Activated T-helper 17 cell treated with anti-CD3 and anti-CD28 coated beads, Interleukin-2, amount 50 U/mL, for 72 hours (primary cell): Measurements from ENCODE around the gene WWP2. TPM values are rescaled to one million over a fixed set of nuclear protein-coding genes. Genes with fewer than 3 reads are reported as not detected.
"Not testable (repeated sequence)": the region's sequence is repeated elsewhere in the genome, so short reads cannot be mapped to it uniquely, and the experiment has no call there.

Experiments
- ATAC-seq: fragments of 150-1000 bp; cut with Tn5 transposase; replicated peaks from 2 replicates; pipeline ENCODE4 v1.10.0; 2021; ENCODE audit warnings: mild to moderate bottlenecking, moderate library complexity
- H3K27ac Mint-ChIP-seq: one replicate; pipeline ENCODE4 v1.8.0; 2022; ENCODE audit warnings: mixed read lengths
- H3K27me3 Mint-ChIP-seq: one replicate; pipeline ENCODE4 v1.8.0; 2022; ENCODE audit warnings: mixed read lengths
- H3K36me3 Mint-ChIP-seq: one replicate; pipeline ENCODE4 v1.8.0; 2022; ENCODE audit warnings: low read depth, mild to moderate bottlenecking, mixed read lengths
- H3K4me1 Mint-ChIP-seq: one replicate; pipeline ENCODE4 v1.8.0; 2022; ENCODE audit warnings: mixed read lengths
- H3K4me3 Mint-ChIP-seq: one replicate; pipeline ENCODE4 v1.8.0; 2022; ENCODE audit warnings: mild to moderate bottlenecking, mixed read lengths
- H3K9me3 Mint-ChIP-seq: one replicate; pipeline ENCODE4 v1.8.0; 2022; ENCODE audit warnings: mixed read lengths
- total RNA-seq, 2 donors: library from RNA; stranded (reverse); gene quantifications; one replicate each; pipeline ENCODE4 v1.2.3, GENCODE V29; 2022

The WWP2 gene
- total RNA-seq, 2 donors from 2014 or later: 55.1 to 55.7 TPM

DNA sequence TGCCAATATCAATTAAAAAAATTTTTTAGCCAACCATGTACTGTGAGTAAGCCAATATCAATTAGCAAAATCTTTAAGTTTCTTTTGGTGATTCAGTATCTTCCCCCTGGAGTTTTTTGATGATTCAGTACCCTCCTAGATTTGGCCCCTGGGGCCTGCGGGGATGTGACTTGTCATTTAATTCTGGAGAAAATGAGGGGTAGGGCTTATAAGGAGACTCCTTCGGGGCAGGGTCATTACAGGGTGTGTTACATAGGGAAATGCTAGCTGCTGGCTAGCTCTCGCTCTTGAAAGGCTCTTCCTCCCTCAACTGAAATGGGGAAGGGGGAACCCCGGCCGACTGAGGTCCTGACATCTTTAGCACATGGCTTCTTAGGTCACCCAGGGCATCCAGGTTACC is 205.6 kb downstream of the WWP2 start:
- not testable (repeated sequence) for H3K27me3 Mint-ChIP-seq, H3K27ac Mint-ChIP-seq, H3K4me3 Mint-ChIP-seq, H3K4me1 Mint-ChIP-seq, H3K9me3 Mint-ChIP-seq, H3K36me3 Mint-ChIP-seq, ATAC-seq

DNA sequence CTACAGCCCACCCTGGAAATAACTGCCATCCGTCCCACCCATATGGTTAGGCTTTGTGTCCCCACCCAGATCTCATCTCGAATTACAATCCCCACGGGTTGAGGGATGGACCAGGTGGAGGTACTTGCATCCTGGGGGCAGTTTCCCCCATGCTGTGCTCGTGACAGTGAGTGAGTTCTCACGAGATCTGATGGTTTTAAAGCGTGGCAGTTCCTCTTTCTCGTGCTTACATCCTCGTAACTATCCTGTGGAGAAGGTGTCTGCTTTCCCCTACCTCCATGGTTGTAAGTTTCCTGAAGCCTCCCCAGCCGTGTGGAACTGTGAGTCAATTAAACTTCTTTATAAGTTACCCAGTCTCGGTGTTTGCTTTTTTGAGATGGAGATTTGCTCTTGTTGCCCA is 206.0 kb downstream of the WWP2 start:
- not testable (repeated sequence) for H3K36me3 Mint-ChIP-seq, H3K27ac Mint-ChIP-seq, H3K4me3 Mint-ChIP-seq, H3K4me1 Mint-ChIP-seq, H3K27me3 Mint-ChIP-seq, ATAC-seq, H3K9me3 Mint-ChIP-seq

DNA sequence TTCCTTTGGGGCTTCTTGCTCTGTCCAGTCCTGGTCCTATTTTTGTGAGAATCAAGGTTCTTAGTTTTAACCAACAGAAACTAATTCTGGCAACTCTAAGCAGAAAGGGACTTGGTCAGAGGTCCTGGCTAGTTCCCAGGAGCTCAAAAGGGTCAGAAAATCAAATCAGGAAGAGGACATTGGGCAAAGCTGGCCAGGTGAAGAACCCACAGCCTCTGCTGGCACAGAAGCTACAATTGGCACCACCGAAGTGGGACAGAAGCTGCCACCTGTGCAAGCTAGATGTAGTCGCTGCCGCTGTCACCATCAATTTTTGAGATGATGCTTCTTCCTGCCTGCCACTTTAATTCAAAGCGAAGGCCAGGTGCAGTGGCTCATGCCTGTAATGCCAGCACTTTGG is 207.5 kb downstream of the WWP2 start:
- ATAC-seq, H3K9me3 Mint-ChIP-seq, H3K4me1 Mint-ChIP-seq, H3K36me3 Mint-ChIP-seq, H3K27me3 Mint-ChIP-seq, H3K27ac Mint-ChIP-seq, H3K4me3 Mint-ChIP-seq: not testable (repeated sequence)

DNA sequence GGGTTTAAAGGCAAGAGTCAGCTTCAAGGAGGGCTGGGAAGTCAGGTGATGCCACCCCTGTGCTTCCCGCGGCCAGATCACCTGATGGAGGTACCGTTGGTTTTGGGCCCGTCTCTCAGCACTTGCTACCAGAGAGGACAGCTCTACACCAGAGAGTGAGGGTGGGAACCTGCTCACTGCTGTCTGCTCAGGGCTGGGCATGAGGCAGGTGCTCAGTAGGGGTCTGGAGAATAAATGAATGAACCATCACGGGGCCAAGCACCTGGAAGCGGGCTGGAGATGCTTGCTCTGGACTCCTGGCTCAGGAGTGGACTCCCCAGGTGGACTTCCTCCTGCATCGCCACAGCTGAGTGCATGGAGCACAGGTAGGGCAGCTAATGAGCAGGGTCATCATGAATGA is 210.0 kb downstream of the WWP2 start:
- not testable (repeated sequence) for H3K4me1 Mint-ChIP-seq, H3K27ac Mint-ChIP-seq, H3K36me3 Mint-ChIP-seq, ATAC-seq, H3K27me3 Mint-ChIP-seq, H3K4me3 Mint-ChIP-seq, H3K9me3 Mint-ChIP-seq

DNA sequence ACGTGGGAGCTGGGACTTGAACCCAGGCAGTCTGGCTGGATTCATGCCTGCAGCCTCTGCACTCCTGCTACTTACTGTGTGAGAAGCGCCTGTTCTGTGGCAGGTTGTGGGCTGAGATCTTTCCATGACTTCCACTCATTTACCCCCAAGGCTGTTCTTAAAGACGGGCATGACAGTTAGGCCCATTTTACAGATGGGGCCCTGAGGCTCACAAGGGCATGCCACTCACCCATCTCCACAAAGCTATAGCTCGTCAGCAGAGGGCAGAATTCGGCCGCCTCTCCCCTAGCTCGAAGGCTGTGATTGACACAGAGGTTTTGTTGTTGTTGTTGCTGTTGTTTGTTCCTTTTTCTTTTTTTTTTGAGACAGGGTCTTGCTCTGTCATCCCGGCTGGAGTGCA is 210.8 kb downstream of the WWP2 start:
- not testable (repeated sequence) for H3K4me3 Mint-ChIP-seq, ATAC-seq, H3K27me3 Mint-ChIP-seq, H3K4me1 Mint-ChIP-seq, H3K36me3 Mint-ChIP-seq, H3K27ac Mint-ChIP-seq, H3K9me3 Mint-ChIP-seq

DNA sequence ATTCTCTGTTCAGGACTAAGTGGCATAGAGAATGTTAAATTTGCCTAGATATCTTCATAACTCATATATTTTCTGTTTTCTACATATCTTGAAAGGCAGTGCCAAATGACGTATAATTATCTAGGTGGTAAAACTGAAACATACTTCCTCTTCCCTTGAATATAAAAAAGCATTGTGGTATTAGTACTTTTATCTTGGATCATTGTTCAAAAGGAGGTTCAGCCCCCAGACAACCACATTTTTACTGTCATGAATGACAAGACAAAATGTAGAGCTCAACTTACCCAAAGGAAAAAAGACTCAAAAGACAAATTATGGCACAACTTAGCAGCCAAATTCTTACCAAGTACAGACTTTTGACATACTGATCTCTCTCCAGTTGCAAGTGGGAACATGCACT is 223.1 kb downstream of the WWP2 start:
- not testable (repeated sequence) for H3K4me1 Mint-ChIP-seq, H3K27ac Mint-ChIP-seq, H3K9me3 Mint-ChIP-seq, H3K27me3 Mint-ChIP-seq, H3K4me3 Mint-ChIP-seq, ATAC-seq
- peaks cover 22% of the 10 kb centered on the region for H3K36me3 Mint-ChIP-seq

Other genes starting within 250 kb of the WWP2 start
- 10 to 100 TPM; 33.0 to 76.0 TPM for gene NFAT5, start 196.4 kb upstream of the WWP2 start, total RNA-seq
- gene NQO1, start 35.8 kb upstream of the WWP2 start, total RNA-seq: 10 to 100 TPM; 14.2 to 22.3 TPM
- 10 to 100 TPM; 92.0 to 95.9 TPM for gene NOB1, start 7.4 kb upstream of the WWP2 start, total RNA-seq
- gene CLEC18A, start 189.0 kb downstream of the WWP2 start, total RNA-seq: 1 to 10 TPM; 1.5 to 1.7 TPM